AG04449 (cell line): ENCODE results near the gene SUSD5.

Experiments used
- CTCF ChIA-PET: fragments of 350-600 bp; formaldehyde crosslinking; extraction: SDS; loops from one replicate; lab custom pipeline; 2021; ENCODE audit warnings: antibody characterized with exemption; lab: Yijun Ruan, JAX
- POLR2A ChIA-PET: fragments of 400-600, 350-600 bp; formaldehyde crosslinking; extraction: SDS; loops from one replicate; lab custom pipeline; 2020; ENCODE audit warnings: antibody characterized with exemption, inconsistent platforms; lab: Yijun Ruan, JAX
- DNase-seq: peaks from one replicate; pipeline ENCODE4 v3.0.0-alpha.2; 2010; ENCODE audit warnings: low read depth, low spot score
- H3K4me3 ChIP-seq: 2 replicates; pipeline ENCODE4 v1.5.1; 2011; ENCODE audit warnings: low read depth, mild to moderate bottlenecking, control low read depth, low read length
- CTCF ChIP-seq: IDR thresholded peaks from one replicate; pipeline ENCODE4 v1.5.1; 2011; ENCODE audit warnings: mild to moderate bottlenecking, moderate library complexity, low read length, control low read depth, inconsistent platforms; ENCODE audit not compliant: insufficient read depth; ENCODE audit errors: missing control alignments

Gene SUSD5

GRCh38 chr3:33174711-33175414 lies 43.7 kb downstream of the SUSD5 start:
- POLR2A ChIA-PET: no interaction called here
- no peak for TF ChIP-seq CTCF
- CTCF ChIA-PET: no interaction called here
- H3K4me3 ChIP-seq: no peak overlapping the region
- DNase-seq: no peak

DNA sequence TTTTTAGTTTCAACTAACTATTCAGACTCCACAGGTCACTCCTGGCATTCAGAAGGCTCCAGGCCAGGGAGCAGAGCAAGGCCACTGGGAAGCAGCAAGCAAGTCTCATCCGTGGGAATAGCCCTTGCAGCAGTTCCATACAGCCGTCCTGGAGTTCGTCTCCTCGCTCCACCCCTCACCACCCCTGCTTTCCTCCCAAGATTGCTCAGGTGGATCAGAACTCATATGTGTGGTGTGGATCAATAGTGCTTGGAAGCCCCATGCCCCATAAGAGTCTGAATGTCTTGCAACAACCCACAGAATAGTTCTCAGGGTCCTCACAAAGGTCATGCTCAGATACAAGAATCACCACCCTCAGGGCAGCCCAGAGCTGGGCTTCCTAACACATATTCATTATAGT lies 44.5 kb downstream of the SUSD5 start:
- TF ChIP-seq CTCF: no peak
- no peak for DNase-seq
- ChIA-PET CTCF (no interaction called here), POLR2A (no interaction called here)
- H3K4me3 ChIP-seq: no peak overlapping the region

GRCh38 chr3:33173672-33174071 lies 44.9 kb downstream of the SUSD5 start:
- no peak for TF ChIP-seq CTCF
- ChIA-PET CTCF (no interaction called here), POLR2A (no interaction called here)
- no peak for DNase-seq
- no peak overlapping the region for H3K4me3 ChIP-seq

DNA sequence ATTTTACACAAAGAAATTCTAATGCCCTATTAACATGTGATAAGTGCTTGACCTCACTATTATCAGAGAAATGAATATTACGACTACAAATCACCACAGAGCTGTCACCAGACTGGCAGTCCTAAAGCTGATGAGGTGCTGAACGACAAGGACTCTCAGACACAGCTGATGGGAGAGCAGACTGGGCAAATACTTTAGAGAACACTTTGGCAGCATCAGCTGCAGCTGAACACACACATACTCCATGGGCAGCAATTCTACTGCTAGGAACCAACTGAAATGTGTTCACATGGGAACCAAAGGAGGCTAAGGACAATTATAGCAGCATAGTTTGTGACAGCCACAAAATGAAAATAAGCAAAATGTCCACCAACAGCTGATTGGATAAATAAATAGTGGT lies 45.5 kb downstream of the SUSD5 start:
- POLR2A ChIA-PET: no interaction called here
- CTCF ChIA-PET: no interaction called here
- DNase-seq: no peak
- TF ChIP-seq CTCF: no peak
- H3K4me3 ChIP-seq: no peak overlapping the region

- ChIA-PET CTCF (no interaction called here), POLR2A (no interaction called here)
- DNase-seq: no peak
- no peak overlapping the region for H3K4me3 ChIP-seq
- no peak for TF ChIP-seq CTCF
Observed at GRCh38 chr3:33171580-33171979, 47.0 kb downstream of the SUSD5 start.

DNA sequence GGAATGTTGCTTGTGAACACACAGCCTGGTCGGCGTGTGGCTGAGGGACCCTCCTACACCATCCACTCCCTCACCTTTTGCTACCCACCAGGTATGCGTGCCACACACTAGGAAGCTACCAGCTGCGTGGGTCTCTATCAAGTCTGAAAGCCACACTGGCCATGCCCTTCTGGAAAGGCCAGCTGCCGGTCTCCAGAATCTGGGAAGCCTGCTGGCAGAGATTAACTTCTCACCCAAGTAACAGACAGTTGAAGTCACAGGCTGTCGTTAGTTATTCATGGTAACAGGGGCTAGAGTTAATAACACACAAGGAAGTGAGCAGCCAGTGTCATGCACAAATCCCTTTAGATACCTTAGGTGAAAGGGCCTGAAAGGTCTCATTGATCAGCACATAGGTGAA lies 48.1 kb downstream of the SUSD5 start:
- no peak overlapping the region for H3K4me3 ChIP-seq
- TF ChIP-seq CTCF: no peak
- no peak for DNase-seq
- CTCF ChIA-PET: interaction anchor here (0.8 kb wide), 1 partner anchor 202 kb away, joined by 3 read pairs; no protein-coding TSS in a partner anchor
- POLR2A ChIA-PET: no interaction called here
